NCI-H526 treated with DMSO at 0.1 percent for 48 hours (cell line): Measurements from ENCODE around the gene PINK1.

Experiments used
- DNase-seq: peaks from one replicate; lab custom pipeline; 2025; lab: John Stamatoyannopoulos, UW

PINK1 gene

DNA sequence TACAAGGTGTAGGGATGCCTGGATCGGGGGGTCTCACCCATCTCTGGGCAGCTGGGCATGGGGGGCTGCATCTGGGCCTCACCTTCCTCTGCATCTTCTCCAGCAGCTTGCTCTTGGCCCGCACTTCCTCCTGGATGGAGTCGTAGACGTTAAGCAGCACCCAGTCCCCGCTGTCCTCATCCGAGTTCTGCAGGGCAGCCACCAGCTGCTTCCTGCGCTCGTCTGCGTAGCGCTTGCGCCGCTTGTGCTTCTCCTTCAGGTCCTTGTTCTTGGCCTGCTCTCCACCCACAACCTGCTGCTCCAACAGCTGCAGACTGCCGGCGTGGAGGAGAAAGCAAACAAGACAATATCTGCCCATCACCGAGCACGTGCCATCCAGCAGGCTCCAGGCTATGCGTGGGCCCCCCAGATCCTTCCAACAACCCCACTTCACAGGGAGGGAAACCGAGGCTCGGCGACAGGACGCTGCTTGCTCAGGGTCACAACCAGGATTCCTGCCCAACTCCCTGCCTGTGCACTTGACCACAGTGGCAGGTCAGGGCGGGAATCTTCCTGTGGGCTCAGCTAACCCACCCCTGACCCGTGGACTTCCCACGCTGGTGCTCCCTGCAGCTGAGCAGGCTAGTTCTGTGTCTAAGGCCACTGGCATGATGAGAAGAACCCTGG, 49.4 kb downstream of the PINK1 start:
- no peak for DNase-seq

GRCh38 chr1:20683614-20684013, 50.4 kb downstream of the PINK1 start:
- DNase-seq = no peak

DNA sequence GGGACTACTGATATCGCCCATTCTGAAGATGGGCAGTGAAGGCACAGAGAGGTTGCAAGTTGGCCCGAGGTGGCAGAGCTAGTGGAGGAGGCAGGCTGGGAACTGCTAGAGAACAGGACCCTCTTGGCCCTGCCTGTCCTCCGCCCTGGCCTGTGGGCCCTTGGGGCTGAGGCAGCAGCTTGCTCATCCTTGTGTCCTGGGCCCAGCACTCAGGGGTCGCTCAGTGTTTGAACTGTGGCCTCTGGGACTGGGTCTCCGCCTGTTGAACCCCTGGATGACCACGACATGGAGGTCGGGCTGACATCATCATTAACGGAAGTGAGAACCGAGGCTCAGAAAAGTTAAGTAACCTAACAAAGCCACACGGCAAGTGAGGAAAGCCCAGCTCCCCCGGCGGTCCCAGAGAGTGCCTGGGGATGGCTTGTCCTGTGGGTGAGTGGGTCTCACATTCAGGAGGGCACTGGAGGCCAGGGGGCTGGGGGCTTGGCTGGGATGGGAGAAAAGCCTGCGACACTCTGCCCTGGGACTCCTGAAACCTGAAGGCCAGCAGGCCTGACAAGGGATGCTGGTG, 50.9 kb downstream of the PINK1 start:
- no peak for DNase-seq

GRCh38 chr1:20684651-20685050, 51.4 kb downstream of the PINK1 start:
- DNase-seq = no peak

GRCh38 chr1:20685099-20685662, 51.9 kb downstream of the PINK1 start:
- DNase-seq = no peak

GRCh38 chr1:20685741-20686140, 52.5 kb downstream of the PINK1 start:
- no peak for DNase-seq

DNA sequence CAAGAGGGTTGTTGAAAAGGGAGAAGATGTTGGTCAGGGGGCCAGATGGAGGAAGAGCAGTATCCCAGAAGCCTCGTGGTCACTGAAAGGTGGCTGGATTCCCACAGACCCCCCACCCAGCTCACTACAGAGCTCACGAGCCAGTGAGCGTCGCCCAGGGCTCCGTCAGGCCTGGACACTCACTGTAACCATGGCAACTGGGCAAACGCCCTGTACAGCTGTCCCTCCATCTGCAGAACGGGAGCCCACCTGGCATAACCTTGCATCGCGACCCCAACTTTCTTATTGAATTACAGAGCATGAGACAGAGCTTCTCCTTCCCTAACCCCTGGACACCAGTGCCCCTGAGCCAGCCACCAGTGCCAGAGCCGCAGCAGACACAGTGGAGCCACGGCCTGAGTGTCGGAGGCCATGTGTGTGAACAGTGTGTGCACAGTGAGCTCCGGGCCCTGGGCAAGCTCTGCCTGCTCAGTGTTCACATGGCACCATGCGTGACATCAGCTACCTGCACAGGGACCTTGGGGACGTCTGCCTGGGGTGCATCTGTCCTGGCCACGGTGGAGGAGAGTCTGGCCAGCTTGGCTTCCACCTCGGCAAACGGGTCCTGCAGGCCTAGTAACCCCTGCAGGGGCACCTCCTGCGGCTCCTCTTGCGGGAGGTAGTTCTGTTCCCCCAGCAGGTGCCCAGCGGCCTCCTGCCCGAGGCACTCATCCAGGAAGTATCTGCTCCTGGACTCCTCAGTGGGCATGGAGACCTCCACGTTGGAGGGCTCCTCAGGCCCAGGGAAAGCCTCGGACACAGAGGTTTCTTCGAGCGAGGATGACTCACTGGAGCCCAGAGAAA, 53.8 kb downstream of the PINK1 start:
- no peak for DNase-seq

- no peak for DNase-seq
These were observed 56.4 kb downstream of the PINK1 start for GRCh38 chr1:20689645-20690056.

- no peak for DNase-seq
These were observed 58.6 kb downstream of the PINK1 start for GRCh38 chr1:20691872-20692271.

DNA sequence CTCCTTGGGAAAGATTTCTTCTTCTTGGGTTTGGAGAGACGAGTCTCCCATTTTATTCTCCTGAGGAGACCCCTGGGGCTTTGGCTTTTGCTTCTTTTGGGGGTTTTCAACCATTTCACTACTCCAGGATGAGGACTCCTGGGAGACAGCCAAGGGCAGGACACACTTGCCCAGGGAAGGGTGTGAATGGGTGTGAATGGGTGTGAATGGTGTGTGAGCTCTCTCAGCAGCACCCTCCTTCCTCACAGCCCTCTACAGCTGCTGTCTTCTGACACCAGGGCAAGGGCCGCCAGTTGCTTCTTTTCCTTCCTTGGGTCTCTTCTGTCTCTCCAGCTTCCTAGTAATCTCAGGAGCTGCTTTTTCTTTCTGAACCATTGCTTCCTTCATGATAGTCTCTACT, 60.4 kb downstream of the PINK1 start:
- no peak for DNase-seq

- DNase-seq = no peak
These were observed 62.3 kb downstream of the PINK1 start for GRCh38 chr1:20695515-20695914.

DNA sequence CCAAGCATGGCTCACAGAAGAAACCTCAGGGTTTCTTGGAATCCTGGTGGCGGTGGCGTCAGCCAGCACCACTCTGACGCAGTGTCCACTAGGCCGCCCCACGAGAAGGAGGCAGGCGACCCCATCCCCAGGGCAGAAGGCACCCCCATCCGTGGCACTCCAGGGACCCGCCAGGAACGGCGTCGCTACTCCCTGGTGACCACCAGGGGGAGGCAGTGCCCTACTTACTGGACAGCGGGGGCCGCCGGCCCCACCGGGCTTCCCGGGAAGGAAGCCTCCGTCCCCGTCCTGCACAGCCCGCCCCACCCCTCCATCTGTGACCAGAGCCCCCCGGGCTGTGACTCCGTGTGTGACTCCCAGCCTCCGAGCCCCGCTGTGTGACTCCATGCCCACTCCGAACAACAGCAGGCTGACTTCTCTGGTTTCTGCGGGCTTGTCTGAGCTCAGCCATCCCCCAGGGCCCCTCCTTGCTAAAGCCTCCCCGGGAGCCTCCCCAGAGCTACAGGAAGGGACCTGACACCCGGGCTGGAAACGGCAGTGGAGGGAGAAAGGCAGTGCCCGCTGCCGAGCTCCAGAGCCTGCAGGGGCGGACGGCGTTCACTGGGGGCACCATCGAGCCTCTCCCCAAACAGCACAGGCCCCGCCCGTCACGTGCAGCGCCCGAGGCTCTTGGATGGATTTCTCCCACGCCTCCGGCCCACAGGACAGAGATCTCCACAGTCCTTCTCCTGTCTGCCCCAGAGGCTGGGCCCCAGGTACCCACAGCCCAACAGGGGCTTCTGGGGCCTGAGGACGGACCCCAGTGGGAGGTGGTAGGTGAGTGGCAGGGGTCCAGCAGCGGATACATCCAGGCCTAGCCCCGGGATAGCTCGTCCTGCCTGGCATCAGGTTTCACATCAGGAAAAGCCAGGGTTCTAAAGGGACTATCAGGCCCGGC, 63.4 kb downstream of the PINK1 start:
- peak; percentile 64 for DNase-seq

DNA sequence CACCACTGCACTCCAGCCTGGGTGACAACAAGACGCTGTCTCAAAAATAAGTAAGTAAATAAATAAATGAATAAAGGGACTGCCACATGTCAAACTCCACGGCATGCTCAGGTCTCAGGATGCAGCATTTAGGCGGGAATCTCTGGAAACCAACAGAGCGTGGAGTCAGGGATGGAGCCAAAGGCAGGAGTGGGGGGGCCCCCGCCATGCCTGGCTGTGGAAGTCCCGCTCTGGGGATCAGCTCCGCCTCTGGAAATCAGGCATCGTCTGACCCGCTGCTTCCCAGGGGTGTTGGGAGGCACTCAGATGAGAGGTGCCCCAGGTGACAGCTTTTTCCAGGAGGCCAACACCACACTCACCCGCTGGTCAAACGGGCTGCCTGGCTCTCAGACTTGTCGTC, 64.3 kb downstream of the PINK1 start:
- no peak for DNase-seq

GRCh38 chr1:20698195-20698910, 65.1 kb downstream of the PINK1 start:
- no peak for DNase-seq

DNA sequence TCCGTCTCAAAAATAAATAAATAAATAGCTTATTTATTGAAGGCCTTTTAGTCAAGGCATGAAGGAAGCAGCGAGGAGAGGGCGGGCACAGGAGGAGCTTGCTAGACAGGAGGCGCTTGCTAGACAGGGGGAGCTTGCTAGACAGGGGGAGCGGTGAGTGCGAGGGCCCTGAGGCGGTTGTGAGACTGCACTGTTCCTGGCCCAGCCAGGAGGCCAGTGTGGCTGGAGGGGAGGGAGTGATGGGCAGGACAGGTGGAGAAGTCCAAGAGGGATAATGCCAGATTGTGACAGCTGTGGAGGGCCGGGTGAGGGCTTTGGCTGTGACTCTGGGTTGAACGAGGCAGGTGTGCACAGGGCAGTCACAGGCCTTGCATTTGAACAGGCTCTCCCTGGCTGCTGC, 66.3 kb downstream of the PINK1 start:
- DNase-seq = no peak

DNA sequence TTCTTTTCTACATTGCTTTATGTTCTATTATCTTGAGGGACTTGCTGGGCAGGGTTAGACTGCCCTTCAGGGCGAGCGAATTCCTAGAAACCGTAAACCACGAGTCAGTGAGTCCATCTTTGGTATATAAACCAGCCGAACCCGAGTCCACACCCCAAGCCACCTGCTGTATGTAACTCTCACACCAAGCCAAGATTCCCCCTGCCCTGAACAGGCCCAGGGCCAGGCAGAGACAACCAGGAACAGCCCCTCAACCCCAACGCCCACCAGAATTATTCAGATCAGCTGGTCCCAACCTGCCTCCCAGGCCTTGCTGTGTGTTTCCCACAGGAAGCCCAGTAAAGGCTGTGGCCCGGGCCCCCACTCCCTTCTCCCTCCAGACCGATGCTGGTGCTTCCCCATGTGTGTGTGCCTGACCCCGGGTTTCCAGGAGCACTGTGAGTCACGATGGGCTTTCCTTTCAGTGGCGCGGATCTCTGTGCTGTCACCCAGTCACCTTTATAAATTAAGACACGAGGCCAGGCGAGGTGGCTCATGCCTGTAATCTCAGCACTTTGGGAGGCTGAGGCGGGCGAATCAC, 67.5 kb downstream of the PINK1 start:
- no peak for DNase-seq
